Astrocyte of the hippocampus (primary cell): Measurements from ENCODE around the gene PFKFB2.

Experiments
- DNase-seq: peaks from one replicate; pipeline ENCODE4 v3.0.0; 2011; ENCODE audit warnings: low read depth, low spot score

PFKFB2 gene

DNA sequence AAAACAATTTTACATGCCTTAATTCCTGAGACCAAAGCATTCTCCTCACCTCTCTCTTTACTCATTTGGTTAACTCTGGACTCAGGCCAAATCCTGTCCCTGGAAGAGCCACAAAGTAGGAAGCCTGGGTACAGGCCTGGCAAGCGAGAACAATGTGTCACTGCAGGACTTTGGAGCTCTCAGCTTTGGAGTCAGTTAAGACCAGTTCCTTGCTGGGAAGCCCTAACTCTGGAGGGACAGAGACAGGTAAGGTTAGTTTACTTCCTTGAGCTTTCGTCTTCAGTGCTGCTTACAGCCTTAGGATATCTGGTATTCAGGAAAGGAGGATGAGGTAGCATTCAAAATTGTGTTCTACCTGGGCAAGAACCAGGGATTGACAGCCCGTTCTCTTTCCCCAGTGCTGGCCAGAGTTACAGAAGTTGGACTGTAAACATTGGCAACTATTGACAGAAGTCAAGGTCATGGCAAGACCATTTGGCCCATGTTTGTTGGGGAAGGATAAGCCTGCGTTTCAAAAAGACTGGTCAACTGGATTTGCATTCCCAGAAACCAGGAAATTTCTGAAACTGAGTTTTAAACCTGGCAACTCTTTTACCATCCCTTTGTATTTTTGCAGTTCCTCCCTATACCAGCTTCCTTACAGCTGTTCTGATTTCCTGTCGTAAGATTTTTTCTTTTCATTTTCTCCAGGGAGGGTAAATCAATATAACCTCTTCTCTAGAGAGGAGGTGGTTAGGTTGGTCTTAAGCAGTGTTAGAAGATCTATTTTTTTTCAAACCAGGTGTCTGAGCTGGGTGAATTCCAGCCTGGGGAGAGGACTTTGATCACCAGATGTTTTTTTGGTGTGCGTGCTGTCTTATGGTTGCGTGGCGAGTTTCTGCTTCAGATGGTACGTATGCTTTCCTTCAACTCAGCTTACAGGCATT is 35.9 kb downstream of the PFKFB2 start, which contains the start of gene C4BPB:
Gene C4BPB (plus strand): TSS at position 160 of the 926 bp plus-strand sequence. CDS start 672 bp downstream, at position 832.
- DNase-seq: peak; percentile 35

DNA sequence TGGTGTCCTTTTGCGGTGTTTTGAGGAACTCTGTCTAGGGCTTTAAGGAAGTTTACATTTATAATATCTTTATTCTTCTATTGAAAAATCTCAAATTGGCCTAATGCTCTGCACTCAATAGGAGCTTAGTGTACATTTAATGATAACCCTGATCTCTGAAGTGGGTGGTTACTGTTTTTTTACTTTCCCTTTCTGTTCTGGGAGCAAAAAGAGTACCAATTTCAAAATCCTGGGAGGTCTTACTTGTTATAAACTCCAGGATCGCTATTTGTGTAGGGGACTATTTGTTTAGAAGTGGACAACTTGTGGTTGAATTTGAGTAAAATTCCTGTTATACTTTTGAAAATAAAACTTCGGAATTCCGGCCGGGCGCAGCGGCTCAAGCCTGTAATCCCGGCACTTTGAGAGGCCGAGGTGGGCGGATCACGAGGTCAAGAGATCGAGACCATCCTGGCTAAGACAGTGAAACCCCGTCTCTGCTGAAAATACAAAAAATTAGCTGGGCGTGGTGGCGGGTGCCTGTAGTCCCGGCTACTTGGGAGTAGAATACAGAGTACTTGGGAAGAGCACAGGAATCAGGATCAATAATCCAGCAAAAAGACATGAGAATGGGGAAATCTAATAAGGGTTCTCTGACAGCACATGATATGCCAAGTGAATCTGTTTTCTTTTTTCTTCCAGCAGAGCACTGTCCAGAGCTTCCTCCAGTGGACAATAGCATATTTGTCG is 36.7 kb downstream of the PFKFB2 start:
- no peak for DNase-seq

DNA sequence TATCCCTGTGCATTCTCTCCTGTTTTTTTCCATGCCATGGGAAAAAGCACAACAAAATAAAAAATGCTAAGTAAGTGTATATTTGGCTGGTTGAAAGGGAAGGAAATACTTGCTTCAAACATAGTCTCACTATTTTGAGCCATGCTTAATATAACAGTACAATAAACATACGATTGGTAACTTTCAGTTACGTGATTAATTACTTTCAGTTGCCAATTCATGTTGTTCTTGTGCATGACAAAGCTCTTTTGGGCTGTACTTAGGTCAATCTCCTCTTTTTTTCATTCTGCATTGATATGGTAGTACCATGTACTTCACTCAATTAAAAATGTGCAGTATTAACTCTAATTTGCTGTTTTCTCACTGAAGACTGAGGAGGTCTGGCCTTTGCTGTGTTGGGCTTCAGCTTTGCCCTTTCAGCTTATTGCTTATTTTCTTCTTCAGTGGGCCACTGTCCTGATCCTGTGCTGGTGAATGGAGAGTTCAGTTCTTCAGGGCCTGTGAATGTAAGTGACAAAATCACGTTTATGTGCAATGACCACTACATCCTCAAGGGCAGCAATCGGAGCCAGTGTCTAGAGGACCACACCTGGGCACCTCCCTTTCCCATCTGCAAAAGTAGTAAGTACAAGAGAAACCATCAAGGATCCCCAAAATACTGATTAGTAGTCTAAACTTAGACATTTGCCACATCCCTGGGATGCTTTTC is 38.3 kb downstream of the PFKFB2 start:
- no peak for DNase-seq

DNA sequence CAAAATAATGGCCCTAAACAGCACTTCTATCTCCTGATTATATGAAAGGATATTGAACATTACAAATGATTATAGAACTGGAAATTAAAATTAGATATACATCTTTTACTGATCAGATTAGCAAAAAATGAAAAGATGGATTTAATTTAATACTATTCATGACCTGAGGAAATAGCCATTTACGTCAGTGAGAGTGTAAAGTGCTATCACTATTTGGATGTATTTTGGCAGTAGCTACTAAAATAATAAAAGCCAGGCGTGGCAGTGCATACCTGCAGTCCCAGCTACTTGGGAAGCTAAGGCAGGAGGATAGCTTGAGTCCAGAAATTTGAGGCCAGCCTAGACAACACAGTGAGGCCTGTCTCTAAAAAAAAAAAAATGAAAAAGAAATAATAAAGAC is 40.9 kb downstream of the PFKFB2 start:
- no peak for DNase-seq

DNA sequence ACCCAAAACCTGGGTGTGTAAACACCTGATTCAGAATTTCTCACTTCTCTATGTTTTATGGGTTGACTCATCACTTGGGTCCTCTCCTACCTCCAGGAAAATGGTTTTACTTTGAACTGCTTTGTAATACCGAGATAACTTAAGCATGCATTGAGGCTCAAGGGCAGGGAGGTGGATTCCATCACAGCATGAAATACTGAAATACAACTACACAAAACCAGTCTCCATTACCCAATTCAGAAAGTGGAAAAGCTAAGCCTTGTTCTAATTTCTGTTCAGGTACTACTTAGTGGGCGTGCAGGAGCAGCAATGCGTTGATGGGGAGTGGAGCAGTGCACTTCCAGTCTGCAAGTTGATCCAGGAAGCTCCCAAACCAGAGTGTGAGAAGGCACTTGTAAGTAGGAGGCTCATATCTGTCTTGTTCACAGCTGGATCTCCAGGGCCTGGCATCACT is 44.8 kb downstream of the PFKFB2 start:
- no peak for DNase-seq

DNA sequence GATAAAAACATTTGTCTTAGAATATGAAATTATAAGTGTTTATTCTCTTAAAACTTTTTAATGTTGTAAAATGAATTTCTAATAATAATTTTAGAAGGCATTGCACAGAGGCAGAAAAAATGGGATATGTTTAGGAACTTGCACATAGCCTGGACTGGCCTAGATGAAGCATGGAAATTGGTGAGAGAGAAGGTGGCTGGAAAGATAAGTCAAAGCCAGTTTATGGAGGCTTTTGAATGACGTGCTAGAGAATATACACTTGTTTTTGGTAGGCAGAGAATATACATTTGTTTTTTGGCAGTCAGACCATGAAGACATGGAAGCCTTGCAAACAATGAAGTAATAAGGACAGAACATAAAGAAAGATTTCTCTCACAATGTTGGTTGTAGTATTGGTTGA is 48.6 kb downstream of the PFKFB2 start:
- DNase-seq: no peak

DNA sequence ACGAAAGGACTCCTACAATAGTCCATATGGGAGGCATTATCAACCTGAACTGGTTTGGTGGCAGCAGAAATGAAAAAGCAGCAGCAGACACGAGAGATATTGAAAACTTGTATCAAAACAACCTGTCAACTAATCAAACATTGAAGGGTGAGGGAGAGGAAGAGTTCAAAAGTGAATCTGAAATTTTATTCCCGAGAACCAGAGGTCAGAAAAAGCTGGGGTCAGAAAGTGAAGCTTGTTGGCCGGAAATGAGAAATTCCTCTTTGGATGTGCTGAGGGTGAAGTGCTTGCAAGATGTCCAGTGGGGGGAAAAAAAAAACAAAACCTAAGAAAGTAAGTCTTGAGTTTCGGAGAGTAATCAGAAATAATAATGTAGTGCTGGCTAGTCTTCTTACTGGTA is 49.1 kb downstream of the PFKFB2 start:
- no peak for DNase-seq

DNA sequence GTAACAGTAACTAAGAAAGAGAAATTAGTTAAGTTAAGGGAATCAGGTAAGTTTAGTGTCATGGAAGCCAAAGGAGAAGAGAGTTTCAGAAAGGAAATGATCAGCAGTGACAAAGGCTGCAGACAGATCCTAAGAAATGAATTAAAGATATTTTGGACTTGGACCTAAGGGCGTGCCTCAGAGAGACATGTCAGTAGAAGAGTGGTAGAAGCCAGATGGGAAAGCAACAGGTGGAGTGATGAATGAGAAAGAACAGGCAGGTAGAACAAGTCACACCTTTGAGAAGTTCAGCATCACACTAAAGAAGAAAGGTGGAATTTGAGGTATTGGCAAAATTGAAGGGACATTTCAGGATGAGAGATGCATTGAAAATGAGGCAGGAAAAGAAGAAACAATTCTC is 49.6 kb downstream of the PFKFB2 start:
- DNase-seq: no peak

DNA sequence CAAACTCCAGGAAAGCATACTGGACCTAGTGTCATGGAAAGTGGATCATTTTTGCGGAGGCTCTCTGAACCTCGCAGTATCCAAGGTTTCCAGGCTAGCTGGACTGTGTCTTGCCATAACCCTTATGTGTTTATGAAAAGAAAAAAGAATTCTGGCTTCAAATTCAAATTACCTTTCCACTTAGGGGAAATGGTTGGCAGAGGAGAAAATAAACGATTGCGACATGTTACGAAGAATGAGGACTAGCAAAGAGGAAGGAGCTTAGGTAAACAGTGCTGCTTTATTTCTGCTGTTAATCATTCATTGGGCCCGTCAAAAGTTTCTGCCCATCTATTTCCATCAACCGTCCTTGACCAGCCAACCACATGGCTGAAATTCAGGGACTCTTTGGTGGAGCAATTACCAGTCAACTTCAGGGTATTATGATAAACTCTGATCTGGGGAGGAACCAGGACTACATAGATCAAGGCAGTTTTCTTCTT is 50.9 kb downstream of the PFKFB2 start, which contains the start of gene C4BPA:
Gene C4BPA (plus strand): TSS at position 342 of the 482 bp plus-strand sequence. CDS start 8,793 bp downstream, outside the sequence.
- DNase-seq: no peak

DNA sequence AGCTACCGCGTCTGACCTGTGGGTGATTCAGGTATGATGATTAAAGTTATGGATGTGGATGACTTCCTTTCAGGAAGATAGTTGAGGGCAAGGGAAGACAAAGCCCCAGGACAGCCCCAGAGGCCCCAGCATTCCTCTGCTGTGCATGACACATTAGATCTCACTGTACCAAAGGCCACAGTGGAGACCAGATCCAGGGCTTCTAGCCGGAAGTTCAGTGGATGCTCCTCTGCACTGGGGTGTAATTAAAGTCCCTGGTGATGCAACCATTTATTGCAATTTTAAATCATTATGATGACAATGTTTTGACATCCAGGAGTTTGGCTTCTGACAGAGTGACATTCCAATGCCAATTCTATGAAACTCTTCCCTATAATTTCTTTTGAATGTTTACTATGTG is 55.9 kb downstream of the PFKFB2 start:
- DNase-seq: no peak

DNA sequence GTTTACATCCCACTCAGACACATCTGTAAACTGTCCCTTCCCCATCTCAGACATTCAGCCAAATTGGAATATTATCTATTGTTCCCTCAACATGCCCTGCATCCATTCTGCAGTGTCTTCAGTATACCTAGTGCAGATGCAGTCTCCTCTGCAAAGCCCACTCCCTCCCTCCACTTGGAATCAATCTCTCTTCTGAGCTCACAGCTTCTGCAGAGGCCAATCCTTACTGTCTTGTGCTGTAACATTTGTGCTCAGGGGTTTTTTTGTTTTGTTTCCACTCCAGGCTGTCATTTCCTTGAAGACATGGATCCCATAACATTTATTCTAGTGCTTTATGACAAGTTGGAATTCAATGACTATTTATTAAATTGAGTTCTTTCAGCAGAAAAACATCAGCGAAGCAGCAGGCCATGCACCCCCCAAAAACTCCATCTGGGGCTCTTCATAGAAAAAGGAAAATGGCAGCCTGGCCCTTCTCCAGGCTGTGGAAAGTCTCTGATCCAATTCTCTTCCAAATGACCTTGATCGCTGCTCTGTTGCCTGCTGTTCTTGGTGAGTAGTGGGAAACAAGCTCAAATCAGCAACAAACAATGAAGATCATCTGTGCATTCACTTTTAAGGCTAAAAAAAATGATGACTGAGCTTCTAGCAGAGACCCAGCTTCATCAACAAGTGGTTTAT is 59.7 kb downstream of the PFKFB2 start:
- no peak for DNase-seq

DNA sequence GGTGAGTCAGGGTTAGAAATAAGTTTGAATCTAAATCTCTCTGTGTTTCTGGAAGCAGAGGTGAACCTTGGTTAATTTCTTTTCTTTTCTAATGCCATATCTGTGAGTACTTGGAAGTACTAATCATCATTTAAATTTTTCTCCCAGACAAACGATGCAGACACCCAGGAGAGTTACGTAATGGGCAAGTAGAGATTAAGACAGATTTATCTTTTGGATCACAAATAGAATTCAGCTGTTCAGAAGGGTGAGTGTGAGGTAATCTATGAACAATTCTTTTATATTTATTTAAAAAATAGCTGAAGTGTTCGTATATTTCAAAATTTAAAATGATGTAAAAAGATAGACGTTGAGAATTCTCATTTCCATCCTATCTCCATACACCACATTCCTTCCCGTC is 62.2 kb downstream of the PFKFB2 start:
- no peak for DNase-seq

DNA sequence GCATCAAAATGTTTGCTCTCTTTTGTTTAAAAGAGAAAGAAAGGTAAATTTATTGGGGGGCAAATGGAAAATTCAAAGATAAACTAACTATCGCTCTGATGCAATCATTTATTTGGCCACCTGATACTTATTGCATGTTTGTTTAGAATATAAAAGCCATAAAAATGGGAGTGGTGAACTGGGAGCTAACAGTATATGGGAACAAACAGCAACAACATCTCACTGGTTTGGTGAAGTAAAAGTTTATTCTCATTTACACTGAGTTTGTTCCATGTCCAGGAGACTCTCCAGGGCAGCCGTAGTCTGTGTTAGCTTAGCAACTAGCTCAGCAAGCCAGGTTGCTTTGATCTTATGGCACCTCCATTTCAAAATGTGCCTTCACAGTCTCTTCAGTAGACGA is 71.3 kb downstream of the PFKFB2 start:
- no peak for DNase-seq

DNA sequence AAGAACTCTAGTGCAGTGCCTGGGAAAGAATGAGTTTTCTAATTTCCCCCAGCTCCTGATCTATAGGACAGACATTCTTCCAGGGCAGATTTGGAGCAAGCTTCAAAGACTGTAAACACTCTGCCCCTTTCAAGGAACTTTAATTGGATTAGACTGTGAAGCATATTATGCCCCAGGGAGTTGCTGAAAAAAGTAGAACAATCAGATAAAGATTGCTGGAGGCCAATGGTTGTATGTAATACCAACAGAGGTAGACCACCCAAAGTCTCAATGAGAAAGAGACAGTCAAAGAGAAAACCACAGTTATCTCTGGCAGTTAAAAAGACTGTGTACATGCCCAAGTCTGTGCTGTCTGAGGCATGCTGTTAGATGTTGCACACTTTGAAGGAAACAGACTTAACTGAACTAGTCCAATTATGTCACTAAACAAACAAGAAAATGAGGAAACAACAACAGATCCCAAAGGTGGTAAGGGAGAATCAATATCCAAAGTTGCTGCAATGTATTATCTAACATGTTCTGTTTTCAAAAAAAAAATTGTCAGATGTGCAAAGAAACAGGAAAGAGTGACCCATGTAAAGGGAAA is 75.4 kb downstream of the PFKFB2 start:
- DNase-seq: no peak

DNA sequence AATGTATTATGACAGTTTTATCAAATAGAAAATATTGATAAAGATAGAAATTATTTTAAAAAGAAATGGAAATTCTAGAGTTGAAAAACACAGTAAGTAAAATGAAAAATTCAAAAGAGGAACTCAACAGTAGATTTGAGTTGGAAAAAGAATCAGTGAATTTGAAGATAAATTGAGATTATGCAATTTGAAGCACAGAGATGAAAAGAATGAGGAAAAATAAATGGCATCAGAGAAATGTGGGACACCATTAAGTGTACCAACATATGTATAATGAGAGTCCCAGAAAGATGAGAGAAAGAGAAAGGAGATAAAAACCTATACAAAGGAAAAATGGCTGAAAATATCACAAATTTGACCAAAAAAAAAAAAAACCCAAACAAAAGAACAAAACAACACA is 76.0 kb downstream of the PFKFB2 start:
- no peak for DNase-seq
